ENCODE measurements around the gene RRP1.

The RRP1 gene

GRCh38 chr21:43743947-43744346, 45.4 kb upstream of the RRP1 start:
- no peak for TF ChIP-seq CTCF (IDR thresholded peaks at IDR 0.05; ENCODE audit: poor library complexity, severe bottlenecking)
- Histone ChIP-seq H3K36me3 (ENCODE audit: low read depth) (peaks cover 80% of the 10 kb centered on the region), H3K4me3 (ENCODE audit: severe bottlenecking) (no peak overlapping the region), H3K9me3 (ENCODE audit: severe bottlenecking) (no peaks in the 10 kb centered on the region), H3K27ac (ENCODE audit: poor library complexity, severe bottlenecking) (no peak overlapping the region), H3K4me1 (ENCODE audit: insufficient read depth, poor library complexity, severe bottlenecking) (peaks cover 3% of the 10 kb centered on the region), H3K27me3 (ENCODE audit: insufficient read depth, poor library complexity, severe bottlenecking) (no peaks in the 10 kb centered on the region)
- no peak for ATAC-seq (ENCODE audit: low read depth)
- no peak for DNase-seq (ENCODE audit: low spot score)

GRCh38 chr21:43744725-43745124, 44.7 kb upstream of the RRP1 start:
- Histone ChIP-seq H3K36me3 (ENCODE audit: low read depth) (peaks cover 83% of the 10 kb centered on the region), H3K27ac (ENCODE audit: poor library complexity, severe bottlenecking) (no peak overlapping the region)

GRCh38 chr21:43745772-43746517, 43.4 kb upstream of the RRP1 start:
- DNase-seq (ENCODE audit: low spot score) (no peak), ATAC-seq (ENCODE audit: low read depth) (no peak)
- H3K27ac ChIP-seq (ENCODE audit: poor library complexity, severe bottlenecking) = no peak overlapping the region
- TF ChIP-seq CTCF (IDR thresholded peaks at IDR 0.05; ENCODE audit: poor library complexity, severe bottlenecking) = no peak
- peaks cover 88% of the 10 kb centered on the region for H3K36me3 ChIP-seq (ENCODE audit: low read depth)
- no peaks in the 10 kb centered on the region for H3K4me1 ChIP-seq (ENCODE audit: insufficient read depth, poor library complexity, severe bottlenecking)
- H3K4me3 ChIP-seq (ENCODE audit: severe bottlenecking) = no peak overlapping the region
- H3K9me3 ChIP-seq (ENCODE audit: severe bottlenecking) = no peaks in the 10 kb centered on the region
- H3K27me3 ChIP-seq (ENCODE audit: insufficient read depth, poor library complexity, severe bottlenecking) = no peaks in the 10 kb centered on the region

More at GRCh38 chr21:43744725-43745124, 44.7 kb upstream of the RRP1 start:
- Histone ChIP-seq H3K4me1 (ENCODE audit: insufficient read depth, poor library complexity, severe bottlenecking) (no peaks in the 10 kb centered on the region), H3K27me3 (ENCODE audit: insufficient read depth, poor library complexity, severe bottlenecking) (no peaks in the 10 kb centered on the region), H3K9me3 (ENCODE audit: severe bottlenecking) (no peaks in the 10 kb centered on the region), H3K4me3 (ENCODE audit: severe bottlenecking) (no peak overlapping the region)
- no peak for TF ChIP-seq CTCF (IDR thresholded peaks at IDR 0.05; ENCODE audit: poor library complexity, severe bottlenecking)
- no peak for DNase-seq (ENCODE audit: low spot score)
- no peak for ATAC-seq (ENCODE audit: low read depth)

- no peaks in the 10 kb centered on the region for H3K4me1 ChIP-seq (ENCODE audit: insufficient read depth, poor library complexity, severe bottlenecking)
- H3K9me3 ChIP-seq (ENCODE audit: severe bottlenecking) = no peaks in the 10 kb centered on the region
- no peak for ATAC-seq (ENCODE audit: low read depth)
- no peaks in the 10 kb centered on the region for H3K27me3 ChIP-seq (ENCODE audit: insufficient read depth, poor library complexity, severe bottlenecking)
- peaks cover 100% of the 10 kb centered on the region for H3K36me3 ChIP-seq (ENCODE audit: low read depth)
- DNase-seq (ENCODE audit: low spot score) = no peak
- no peak overlapping the region for H3K4me3 ChIP-seq (ENCODE audit: severe bottlenecking)
- H3K27ac ChIP-seq (ENCODE audit: poor library complexity, severe bottlenecking) = no peak overlapping the region
- no peak for TF ChIP-seq CTCF (IDR thresholded peaks at IDR 0.05; ENCODE audit: poor library complexity, severe bottlenecking)
These were observed 40.8 kb upstream of the RRP1 start for GRCh38 chr21:43748622-43749021.

- Histone ChIP-seq H3K9me3 (ENCODE audit: severe bottlenecking) (no peaks in the 10 kb centered on the region), H3K4me3 (ENCODE audit: severe bottlenecking) (no peak overlapping the region), H3K4me1 (ENCODE audit: insufficient read depth, poor library complexity, severe bottlenecking) (no peaks in the 10 kb centered on the region), H3K27me3 (ENCODE audit: insufficient read depth, poor library complexity, severe bottlenecking) (no peaks in the 10 kb centered on the region), H3K27ac (ENCODE audit: poor library complexity, severe bottlenecking) (no peak overlapping the region), H3K36me3 (ENCODE audit: low read depth) (peaks cover 100% of the 10 kb centered on the region)
- no peak for DNase-seq (ENCODE audit: low spot score)
- ATAC-seq (ENCODE audit: low read depth) = no peak
- no peak for TF ChIP-seq CTCF (IDR thresholded peaks at IDR 0.05; ENCODE audit: poor library complexity, severe bottlenecking)
These were observed 39.6 kb upstream of the RRP1 start for GRCh38 chr21:43749651-43750262.
